ENCODE results near the gene CGRRF1.

Gene CGRRF1

GRCh38 chr14:54489731-54490444 lies 19.8 kb upstream of the CGRRF1 start:
- no peak for FAIRE-seq

GRCh38 chr14:54490445-54491175 lies 19.1 kb upstream of the CGRRF1 start:
- no peak for FAIRE-seq

GRCh38 chr14:54493293-54493692 lies 16.4 kb upstream of the CGRRF1 start:
- no peak for FAIRE-seq

- FAIRE-seq = no peak
These were observed 12.5 kb upstream of the CGRRF1 start for GRCh38 chr14:54497224-54497623.

- FAIRE-seq = no peak
These were observed 11.6 kb upstream of the CGRRF1 start for GRCh38 chr14:54498095-54498531.

GRCh38 chr14:54498579-54498978 lies 11.1 kb upstream of the CGRRF1 start:
- no peak for FAIRE-seq

GRCh38 chr14:54500744-54501143 lies 9.0 kb upstream of the CGRRF1 start:
- no peak for FAIRE-seq

- no peak for FAIRE-seq
These were observed 8.2 kb upstream of the CGRRF1 start for GRCh38 chr14:54501480-54501879.

- no peak for FAIRE-seq
These were observed 7.1 kb upstream of the CGRRF1 start for GRCh38 chr14:54502602-54503001.

- peak; percentile 31 for FAIRE-seq
These were observed 6.2 kb upstream of the CGRRF1 start for GRCh38 chr14:54503486-54503885.

- no peak for FAIRE-seq
These were observed 2.7 kb downstream of the CGRRF1 start for GRCh38 chr14:54512393-54512792.

GRCh38 chr14:54515670-54516069 lies 6.0 kb downstream of the CGRRF1 start:
- no peak for FAIRE-seq

GRCh38 chr14:54516709-54517108 lies 7.0 kb downstream of the CGRRF1 start:
- FAIRE-seq = no peak

GRCh38 chr14:54524410-54524809 lies 14.7 kb downstream of the CGRRF1 start:
- FAIRE-seq = no peak

GRCh38 chr14:54528973-54529372 lies 19.3 kb downstream of the CGRRF1 start:
- no peak for FAIRE-seq

- no peak for FAIRE-seq
These were observed 20.1 kb downstream of the CGRRF1 start for GRCh38 chr14:54529811-54530210.

- FAIRE-seq = no peak
These were observed 22.7 kb downstream of the CGRRF1 start for GRCh38 chr14:54532111-54533012.

- FAIRE-seq = no peak
These were observed 23.4 kb downstream of the CGRRF1 start for GRCh38 chr14:54533100-54533499.

GRCh38 chr14:54535126-54535525 lies 25.4 kb downstream of the CGRRF1 start:
- no peak for FAIRE-seq

- no peak for FAIRE-seq
These were observed 25.9 kb downstream of the CGRRF1 start for GRCh38 chr14:54535646-54536045.

GRCh38 chr14:54537651-54538050 lies 27.9 kb downstream of the CGRRF1 start:
- FAIRE-seq = no peak

- FAIRE-seq = no peak
These were observed 28.3 kb downstream of the CGRRF1 start for GRCh38 chr14:54538055-54538454.

- FAIRE-seq = no peak
These were observed 37.9 kb downstream of the CGRRF1 start for GRCh38 chr14:54547583-54547982.
